ENCODE results near the gene GLOD4.

The GLOD4 gene

DNA sequence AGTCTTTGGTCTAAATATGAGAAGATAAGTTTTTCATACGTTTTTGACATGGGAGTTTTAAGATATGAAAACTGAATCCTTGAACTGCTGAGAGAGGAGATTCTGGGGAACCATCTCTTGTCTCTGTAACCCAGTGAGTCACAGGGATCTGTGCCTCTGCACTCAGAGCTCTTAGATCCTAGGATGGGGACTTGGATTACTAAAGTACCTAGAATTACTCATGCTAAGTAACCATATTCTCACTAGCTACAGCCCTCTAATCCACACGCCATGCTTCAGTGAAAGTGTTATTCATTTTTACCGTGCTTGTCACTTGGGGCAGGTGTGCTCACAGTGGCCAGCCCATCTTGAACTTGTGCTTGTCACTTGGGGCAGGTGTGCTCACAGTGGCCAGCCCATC, 2.1 kb upstream of the GLOD4 start:
- DNase-seq (ENCODE audit: low read depth in 1 of 2, low spot score in 1 of 2), result no peak
- no peak overlapping the region for H3K4me3 ChIP-seq (replicated peaks; ENCODE audit: insufficient read depth, low read length)
- no peak overlapping the region for H3K27ac ChIP-seq (replicated peaks)
- no peaks in the 10 kb centered on the region for H3K27me3 ChIP-seq (ENCODE audit: insufficient read depth, poor library complexity, severe bottlenecking)
- TF ChIP-seq, protein P1, sequence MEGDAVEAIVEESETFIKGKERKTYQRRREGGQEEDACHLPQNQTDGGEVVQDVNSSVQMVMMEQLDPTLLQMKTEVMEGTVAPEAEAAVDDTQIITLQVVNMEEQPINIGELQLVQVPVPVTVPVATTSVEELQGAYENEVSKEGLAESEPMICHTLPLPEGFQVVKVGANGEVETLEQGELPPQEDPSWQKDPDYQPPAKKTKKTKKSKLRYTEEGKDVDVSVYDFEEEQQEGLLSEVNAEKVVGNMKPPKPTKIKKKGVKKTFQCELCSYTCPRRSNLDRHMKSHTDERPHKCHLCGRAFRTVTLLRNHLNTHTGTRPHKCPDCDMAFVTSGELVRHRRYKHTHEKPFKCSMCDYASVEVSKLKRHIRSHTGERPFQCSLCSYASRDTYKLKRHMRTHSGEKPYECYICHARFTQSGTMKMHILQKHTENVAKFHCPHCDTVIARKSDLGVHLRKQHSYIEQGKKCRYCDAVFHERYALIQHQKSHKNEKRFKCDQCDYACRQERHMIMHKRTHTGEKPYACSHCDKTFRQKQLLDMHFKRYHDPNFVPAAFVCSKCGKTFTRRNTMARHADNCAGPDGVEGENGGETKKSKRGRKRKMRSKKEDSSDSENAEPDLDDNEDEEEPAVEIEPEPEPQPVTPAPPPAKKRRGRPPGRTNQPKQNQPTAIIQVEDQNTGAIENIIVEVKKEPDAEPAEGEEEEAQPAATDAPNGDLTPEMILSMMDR (IDR thresholded peaks at IDR 0.05; ENCODE audit: insufficient read depth, low read length), result no peak
- no peak for TF ChIP-seq GABPA (IDR thresholded peaks at IDR 0.05; ENCODE audit: low read depth)
- TF ChIP-seq SPI1 (IDR thresholded peaks at IDR 0.05; ENCODE audit: borderline replicate concordance, low read depth), result no peak
- TF ChIP-seq, protein P2, sequence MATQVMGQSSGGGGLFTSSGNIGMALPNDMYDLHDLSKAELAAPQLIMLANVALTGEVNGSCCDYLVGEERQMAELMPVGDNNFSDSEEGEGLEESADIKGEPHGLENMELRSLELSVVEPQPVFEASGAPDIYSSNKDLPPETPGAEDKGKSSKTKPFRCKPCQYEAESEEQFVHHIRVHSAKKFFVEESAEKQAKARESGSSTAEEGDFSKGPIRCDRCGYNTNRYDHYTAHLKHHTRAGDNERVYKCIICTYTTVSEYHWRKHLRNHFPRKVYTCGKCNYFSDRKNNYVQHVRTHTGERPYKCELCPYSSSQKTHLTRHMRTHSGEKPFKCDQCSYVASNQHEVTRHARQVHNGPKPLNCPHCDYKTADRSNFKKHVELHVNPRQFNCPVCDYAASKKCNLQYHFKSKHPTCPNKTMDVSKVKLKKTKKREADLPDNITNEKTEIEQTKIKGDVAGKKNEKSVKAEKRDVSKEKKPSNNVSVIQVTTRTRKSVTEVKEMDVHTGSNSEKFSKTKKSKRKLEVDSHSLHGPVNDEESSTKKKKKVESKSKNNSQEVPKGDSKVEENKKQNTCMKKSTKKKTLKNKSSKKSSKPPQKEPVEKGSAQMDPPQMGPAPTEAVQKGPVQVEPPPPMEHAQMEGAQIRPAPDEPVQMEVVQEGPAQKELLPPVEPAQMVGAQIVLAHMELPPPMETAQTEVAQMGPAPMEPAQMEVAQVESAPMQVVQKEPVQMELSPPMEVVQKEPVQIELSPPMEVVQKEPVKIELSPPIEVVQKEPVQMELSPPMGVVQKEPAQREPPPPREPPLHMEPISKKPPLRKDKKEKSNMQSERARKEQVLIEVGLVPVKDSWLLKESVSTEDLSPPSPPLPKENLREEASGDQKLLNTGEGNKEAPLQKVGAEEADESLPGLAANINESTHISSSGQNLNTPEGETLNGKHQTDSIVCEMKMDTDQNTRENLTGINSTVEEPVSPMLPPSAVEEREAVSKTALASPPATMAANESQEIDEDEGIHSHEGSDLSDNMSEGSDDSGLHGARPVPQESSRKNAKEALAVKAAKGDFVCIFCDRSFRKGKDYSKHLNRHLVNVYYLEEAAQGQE (IDR thresholded peaks at IDR 0.05; ENCODE audit: insufficient replicate concordance, low read depth), result no peak
- TF ChIP-seq POLR2AphosphoS5 (IDR thresholded peaks at IDR 0.05; ENCODE audit: low read depth), result no peak

DNA sequence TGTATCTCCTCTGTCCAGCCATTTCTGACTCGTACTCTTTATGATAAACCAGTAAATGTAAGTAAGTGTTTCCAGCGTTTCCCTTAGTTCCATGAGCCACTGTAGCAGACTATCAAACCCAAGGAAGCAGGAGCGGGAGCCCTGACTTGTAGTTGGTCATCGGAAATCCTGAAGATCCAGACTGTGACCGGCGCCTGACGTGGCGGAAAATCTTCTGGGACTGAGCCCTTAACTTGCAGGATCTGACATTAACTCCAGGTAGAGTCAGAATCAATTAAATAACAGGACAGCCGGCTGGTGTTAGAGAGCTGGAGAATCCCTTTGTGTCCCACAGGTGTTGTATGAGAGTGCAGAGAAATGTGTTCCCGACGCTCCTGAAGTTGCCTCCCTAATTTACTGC, 4.0 kb downstream of the GLOD4 start:
- no peak overlapping the region for H3K4me3 ChIP-seq (replicated peaks; ENCODE audit: insufficient read depth, low read length)
- DNase-seq (ENCODE audit: low read depth in 1 of 2, low spot score in 1 of 2), result no peak
- no peak for TF ChIP-seq POLR2AphosphoS5 (IDR thresholded peaks at IDR 0.05; ENCODE audit: low read depth)
- no peaks in the 10 kb centered on the region for H3K27me3 ChIP-seq (ENCODE audit: insufficient read depth, poor library complexity, severe bottlenecking)
- H3K27ac ChIP-seq (replicated peaks), result no peak overlapping the region

DNA sequence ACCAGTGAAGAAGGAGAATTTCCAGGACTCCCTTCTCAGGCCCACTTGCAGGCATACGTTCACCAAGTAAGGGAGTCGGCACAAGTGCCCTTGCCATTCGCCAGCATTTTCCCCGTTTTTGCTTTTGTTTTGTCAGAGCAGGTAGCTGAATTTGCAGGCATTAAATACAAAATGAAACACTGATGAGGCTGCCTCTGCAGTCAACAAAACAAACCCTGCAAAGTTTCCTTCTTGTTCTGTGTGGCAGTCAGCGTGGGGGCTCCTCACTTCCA, 7.8 kb downstream of the GLOD4 start:
- H3K4me3 ChIP-seq (replicated peaks; ENCODE audit: insufficient read depth, low read length), result no peak overlapping the region
- DNase-seq (ENCODE audit: low read depth in 1 of 2, low spot score in 1 of 2), result no peak
- TF ChIP-seq, protein P2 (IDR thresholded peaks at IDR 0.05; ENCODE audit: insufficient replicate concordance, low read depth), result no peak
- TF ChIP-seq, protein P1 (IDR thresholded peaks at IDR 0.05; ENCODE audit: insufficient read depth, low read length), result no peak
- TF ChIP-seq SPI1 (IDR thresholded peaks at IDR 0.05; ENCODE audit: borderline replicate concordance, low read depth), result no peak
- TF ChIP-seq POLR2AphosphoS5 (IDR thresholded peaks at IDR 0.05; ENCODE audit: low read depth), result no peak
- no peak for TF ChIP-seq GABPA (IDR thresholded peaks at IDR 0.05; ENCODE audit: low read depth)
- no peak overlapping the region for H3K27ac ChIP-seq (replicated peaks)
- no peaks in the 10 kb centered on the region for H3K27me3 ChIP-seq (ENCODE audit: insufficient read depth, poor library complexity, severe bottlenecking)

DNA sequence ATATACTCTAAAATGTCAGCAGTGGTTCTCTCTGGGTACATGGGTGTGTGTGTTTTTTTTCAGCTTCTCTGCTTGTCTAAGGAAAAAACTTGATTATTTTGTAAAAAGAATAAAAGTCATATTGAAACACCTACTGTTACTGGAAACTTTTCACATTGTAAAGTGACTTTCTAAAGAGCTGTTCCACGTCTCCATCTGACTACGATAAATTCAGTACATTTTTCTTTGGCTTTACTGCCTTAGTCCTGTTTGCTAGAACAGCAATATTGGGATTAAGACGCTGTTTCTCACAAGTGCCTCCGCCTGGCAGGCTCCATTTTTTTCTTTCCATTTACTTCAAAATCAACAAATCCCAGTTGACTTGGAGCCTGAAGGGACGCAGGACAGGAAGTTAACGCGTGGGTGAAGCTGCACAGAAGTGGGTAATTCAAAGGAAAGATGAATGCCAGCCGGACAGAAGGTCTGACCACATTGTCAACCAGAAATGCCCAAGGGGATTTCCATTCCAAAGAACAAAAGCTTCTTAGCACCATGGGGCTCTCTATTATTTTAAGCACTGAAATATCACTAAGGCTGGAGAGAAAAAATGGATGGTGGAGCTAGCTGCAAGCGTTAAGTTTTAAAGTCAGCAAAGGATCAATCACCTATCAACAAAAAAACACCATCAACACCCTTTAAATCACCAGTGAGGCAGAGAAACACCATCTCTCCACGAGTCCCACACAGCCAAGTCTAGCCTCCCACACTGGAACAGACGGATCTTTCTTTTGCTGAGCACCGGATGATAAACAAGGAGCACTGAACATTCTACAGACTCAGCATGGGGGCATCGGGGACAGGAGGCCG, 8.4 kb downstream of the GLOD4 start:
- TF ChIP-seq, protein P1 (IDR thresholded peaks at IDR 0.05; ENCODE audit: insufficient read depth, low read length), result no peak
- TF ChIP-seq SPI1 (IDR thresholded peaks at IDR 0.05; ENCODE audit: borderline replicate concordance, low read depth), result no peak
- TF ChIP-seq, protein P2 (IDR thresholded peaks at IDR 0.05; ENCODE audit: insufficient replicate concordance, low read depth), result no peak
- TF ChIP-seq POLR2AphosphoS5 (IDR thresholded peaks at IDR 0.05; ENCODE audit: low read depth), result no peak
- TF ChIP-seq GABPA (IDR thresholded peaks at IDR 0.05; ENCODE audit: low read depth), result no peak
- DNase-seq (ENCODE audit: low read depth in 1 of 2, low spot score in 1 of 2), result no peak
- no peak overlapping the region for H3K4me3 ChIP-seq (replicated peaks; ENCODE audit: insufficient read depth, low read length)
- H3K27ac ChIP-seq (replicated peaks), result no peak overlapping the region
- H3K27me3 ChIP-seq (ENCODE audit: insufficient read depth, poor library complexity, severe bottlenecking), result no peaks in the 10 kb centered on the region
